ENCODE data around the gene GRK5. TPM values are rescaled to one million over a fixed set of nuclear protein-coding genes. Genes with fewer than 3 reads are reported as not detected.

Gene GRK5
- total RNA-seq, 1 experiment from 2014 or later = 58.2 TPM

- no peaks in the 10 kb centered on the region for H3K4me1 ChIP-seq (ENCODE audit: insufficient read depth, low read length, poor library complexity, severe bottlenecking)
- intact Hi-C loops (cut with micrococcal nuclease; ENCODE audit: unreplicated experiment) = no loop called here
- no peak for DNase-seq (ENCODE audit: low spot score)
- ChIA-PET POLR2A (ENCODE audit: low non-redundant PET) (no interaction called here), CTCF (no interaction called here)
- H3K36me3 ChIP-seq (ENCODE audit: insufficient read depth, low read length, poor library complexity, severe bottlenecking) = no peaks in the 10 kb centered on the region
- H3K9me3 ChIP-seq (ENCODE audit: low read depth, low read length, poor library complexity, severe bottlenecking) = no peaks in the 10 kb centered on the region
- no peak overlapping the region for H3K27ac ChIP-seq (ENCODE audit: low read depth, low read length, poor library complexity, severe bottlenecking)
- no TSS peak for BruUV-seq (replicated peaks)
- no peak overlapping the region for H3K4me3 ChIP-seq (ENCODE audit: low read depth, low read length, poor library complexity, severe bottlenecking)
- peaks cover 15% of the 10 kb centered on the region for H3K27me3 ChIP-seq (replicated peaks; ENCODE audit: insufficient read depth, low read depth, low read length, poor library complexity)
- no peak for TF ChIP-seq CTCF (conservative IDR thresholded peaks at IDR 0.05; ENCODE audit: low read depth, low read length)
These were observed 258.7 kb downstream of the GRK5 start for GRCh38 chr10:119466076-119466475.

- DNase-seq (ENCODE audit: low spot score) = no peak
- POLR2A ChIA-PET (ENCODE audit: low non-redundant PET) = interaction anchor here (0.5 to 0.6 kb wide), 2 partner anchors 16 to 1636 kb away, joined by 3 read pairs; no protein-coding TSS in a partner anchor
- Histone ChIP-seq H3K4me3 (ENCODE audit: low read depth, low read length, poor library complexity, severe bottlenecking) (no peak overlapping the region), H3K36me3 (ENCODE audit: insufficient read depth, low read length, poor library complexity, severe bottlenecking) (no peaks in the 10 kb centered on the region), H3K9me3 (ENCODE audit: low read depth, low read length, poor library complexity, severe bottlenecking) (no peaks in the 10 kb centered on the region), H3K4me1 (ENCODE audit: insufficient read depth, low read length, poor library complexity, severe bottlenecking) (no peaks in the 10 kb centered on the region), H3K27me3 (replicated peaks; ENCODE audit: insufficient read depth, low read depth, low read length, poor library complexity) (peaks cover 16% of the 10 kb centered on the region), H3K27ac (ENCODE audit: low read depth, low read length, poor library complexity, severe bottlenecking) (no peak overlapping the region)
- no peak for TF ChIP-seq CTCF (conservative IDR thresholded peaks at IDR 0.05; ENCODE audit: low read depth, low read length)
- no peak for TF ChIP-seq EZH2 (IDR thresholded peaks at IDR 0.05; ENCODE audit: borderline replicate concordance, low read depth, low read length, poor library complexity, severe bottlenecking)
- intact Hi-C loops (cut with micrococcal nuclease; ENCODE audit: unreplicated experiment) = no loop called here
- BruUV-seq (replicated peaks) = no TSS peak
- CTCF ChIA-PET = no interaction called here
These were observed 259.3 kb downstream of the GRK5 start for GRCh38 chr10:119466655-119467054.

- POLR2A ChIA-PET (ENCODE audit: low non-redundant PET) = no interaction called here
- Histone ChIP-seq H3K27me3 (replicated peaks; ENCODE audit: insufficient read depth, low read depth, low read length, poor library complexity) (peaks cover 16% of the 10 kb centered on the region), H3K27ac (ENCODE audit: low read depth, low read length, poor library complexity, severe bottlenecking) (no peak overlapping the region), H3K9me3 (ENCODE audit: low read depth, low read length, poor library complexity, severe bottlenecking) (no peaks in the 10 kb centered on the region), H3K4me3 (ENCODE audit: low read depth, low read length, poor library complexity, severe bottlenecking) (no peak overlapping the region), H3K36me3 (ENCODE audit: insufficient read depth, low read length, poor library complexity, severe bottlenecking) (no peaks in the 10 kb centered on the region), H3K4me1 (ENCODE audit: insufficient read depth, low read length, poor library complexity, severe bottlenecking) (no peaks in the 10 kb centered on the region)
- DNase-seq (ENCODE audit: low spot score) = no peak
- BruUV-seq (replicated peaks) = no TSS peak
- CTCF ChIA-PET = no interaction called here
- TF ChIP-seq CTCF (conservative IDR thresholded peaks at IDR 0.05; ENCODE audit: low read depth, low read length) (no peak), EZH2 (IDR thresholded peaks at IDR 0.05; ENCODE audit: borderline replicate concordance, low read depth, low read length, poor library complexity, severe bottlenecking) (no peak)
- intact Hi-C loops (cut with micrococcal nuclease; ENCODE audit: unreplicated experiment) = no loop called here
These were observed 261.4 kb downstream of the GRK5 start for GRCh38 chr10:119468542-119469324.
